Stimulated activated CD4-positive, alpha-beta T cell treated with anti-CD3 and anti-CD28 coated beads, Interleukin-4, amount 100 ng/mL, for 24 hours (primary cell): ENCODE measurements around the gene SUN2.

Experiments used
- DNase-seq: peaks from one replicate; pipeline ENCODE4 v3.0.0-alpha.2; 2020

The SUN2 gene

GRCh38 chr22:38694940-38695339 lies 60.9 kb downstream of the SUN2 start:
- DNase-seq, result no peak

- no peak for DNase-seq
Measured at GRCh38 chr22:38694049-38694448, 61.7 kb downstream of the SUN2 start.

GRCh38 chr22:38689651-38690050 lies 66.1 kb downstream of the SUN2 start:
- no peak for DNase-seq

- DNase-seq, result no peak
Measured at GRCh38 chr22:38685761-38686160, 70.0 kb downstream of the SUN2 start.

- DNase-seq, result no peak
Measured at GRCh38 chr22:38684895-38685294, 70.9 kb downstream of the SUN2 start.
